Spinal cord (tissue), 10 donors: ENCODE data around the gene ADAM19. TPM values are rescaled to one million over a fixed set of nuclear protein-coding genes. Genes with fewer than 3 reads are reported as not detected.

Experiments used
- DNase-seq, 6 donors: peaks; one replicate each; pipeline versions ENCODE4 v3.0.0 to v3.0.0-alpha.2; 2013 to 2015; ENCODE audit warnings: low spot score in 6 of 6, low read depth in 4 of 6
- H3K27ac ChIP-seq: one replicate; pipeline ENCODE4 v1.5.1; 2013; ENCODE audit warnings: low read depth, low read length, control low read depth
- H3K27me3 ChIP-seq: one replicate; pipeline ENCODE4 v1.6.1; 2013; ENCODE audit warnings: low read length; ENCODE audit not compliant: control insufficient read depth, insufficient read depth
- H3K36me3 ChIP-seq: one replicate; pipeline ENCODE4 v1.6.1; 2013; ENCODE audit warnings: low read length; ENCODE audit not compliant: control insufficient read depth, insufficient read depth
- H3K4me1 ChIP-seq: one replicate; pipeline ENCODE4 v1.6.1; 2013; ENCODE audit warnings: low read length; ENCODE audit not compliant: control insufficient read depth, insufficient read depth
- H3K4me3 ChIP-seq: one replicate; pipeline ENCODE4 v1.5.1; 2013; ENCODE audit warnings: low read depth, low read length, control low read depth
- H3K9me3 ChIP-seq: one replicate; pipeline ENCODE4 v1.6.1; 2013; ENCODE audit warnings: low read length; ENCODE audit not compliant: control insufficient read depth, insufficient read depth
- WGBS: methylation state at CpG from one replicate; pipeline ENCODE4 v1.1.5; 2013; ENCODE audit warnings: missing lambda C conversion rate; ENCODE audit not compliant: insufficient coverage; 5-methylcytosine and 5-hydroxymethylcytosine counted together
- polyA plus RNA-seq, 2 donors: library from polyadenylated mRNA; unstranded; fragments of 120-200 nt; gene quantifications; one replicate each; pipeline ENCODE4 v1.2.1, GENCODE V29; 2013; ENCODE audit not compliant: insufficient read length in 2 of 2
- total RNA-seq, 2 donors: library from RNA; depleted of rRNA in 1 of 2; stranded (reverse); fragments of 120-200 nt in 1 of 2; fragments of >200 nt in 1 of 2; gene quantifications; one replicate each; pipeline versions ENCODE4 v1.2.3 to v1.2.4, GENCODE V29; 2013 to 2014
- donor health status: healthy.

Gene ADAM19
- total and polyA plus RNA-seq, 4 donors, result 11.7 to 16.2 (median 15.8) TPM

DNA sequence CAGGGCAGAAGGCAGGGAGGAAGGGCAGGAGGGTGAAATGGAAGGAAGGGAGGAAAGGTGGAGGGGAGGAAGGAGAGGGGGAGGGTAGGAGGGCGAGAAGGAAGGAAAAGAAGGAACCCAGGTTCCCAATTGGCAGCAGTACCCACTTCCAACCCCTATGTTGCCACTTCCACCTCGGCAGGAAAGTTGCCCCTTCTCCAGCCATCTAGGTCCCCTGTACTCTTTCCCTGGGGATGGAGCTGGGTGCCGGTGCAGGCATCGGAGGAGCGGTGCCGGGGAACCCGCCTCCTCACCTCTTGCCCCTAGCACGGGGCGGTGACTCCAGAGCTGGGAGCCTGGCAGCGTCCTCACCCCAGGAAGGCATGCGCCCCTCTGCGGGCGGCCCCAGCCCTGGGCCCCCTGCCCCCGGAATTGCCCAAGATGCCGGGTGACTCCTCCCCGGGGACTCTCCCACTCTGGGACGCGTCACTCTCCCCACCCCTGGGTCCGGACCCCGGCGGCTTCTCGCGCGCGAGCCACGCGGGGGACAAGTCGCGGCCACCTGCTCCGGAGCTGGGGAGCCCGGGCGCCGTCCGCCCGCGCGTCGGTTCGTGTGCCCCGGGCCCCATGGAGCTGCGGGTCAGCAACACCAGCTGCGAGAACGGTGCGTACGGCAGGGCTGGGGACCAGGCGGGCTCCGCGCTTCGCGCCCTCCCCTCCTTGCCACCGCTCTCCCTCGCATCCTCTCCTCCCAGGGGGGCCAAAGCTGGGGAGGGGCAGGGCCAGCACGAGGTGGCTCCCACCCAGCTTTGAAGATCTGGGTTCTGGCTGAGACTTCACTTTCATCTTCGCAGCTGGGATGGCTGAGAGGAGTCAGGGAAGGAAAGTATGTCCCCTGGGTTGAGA is 115.6 kb downstream of the ADAM19 start, which contains the start of gene NIPAL4:
NIPAL4 (plus strand) TSS at position 499 of the 885 bp plus-strand sequence; CDS start at position 607, 108 bp downstream.
- Histone ChIP-seq H3K27ac (no peak within 1 kb of the TSS), H3K9me3 (no peaks in the 10 kb centered on the region), H3K4me1 (peaks cover 14% of the 10 kb centered on the region), H3K27me3 (peaks cover 22% of the 10 kb centered on the region), H3K4me3 (peak within 1 kb of the TSS; percentile 26), H3K36me3 (no peaks in the 10 kb centered on the region)
- DNase-seq, result peak in 2 of 6 donors; percentile 12 to 18
- WGBS, result under 1% methylated on average over 52 of the region's 54 CpGs

DNA sequence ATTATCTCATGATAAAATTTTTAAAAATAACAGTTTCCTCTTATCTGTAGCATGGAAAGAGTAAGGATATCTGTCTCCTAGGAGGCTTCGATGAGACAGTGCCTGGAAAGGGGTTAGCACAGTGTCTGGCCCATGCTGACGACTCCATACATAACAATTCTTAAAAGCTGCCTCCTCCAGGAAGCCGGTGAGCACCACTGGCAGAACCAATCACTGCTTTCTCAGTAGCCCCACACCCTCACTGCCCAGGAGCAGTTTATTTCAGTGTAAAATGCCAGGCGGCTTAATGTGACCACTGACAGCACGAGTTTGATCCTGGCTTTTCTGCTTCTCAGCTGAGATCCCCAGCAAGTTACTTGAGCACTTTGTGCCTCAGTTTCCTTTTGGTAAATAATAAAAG is 116.7 kb downstream of the ADAM19 start:
- DNase-seq, result no peak
- Histone ChIP-seq H3K27me3 (peaks cover 22% of the 10 kb centered on the region), H3K9me3 (no peaks in the 10 kb centered on the region), H3K4me1 (peaks cover 14% of the 10 kb centered on the region), H3K36me3 (no peaks in the 10 kb centered on the region), H3K27ac (no peak overlapping the region), H3K4me3 (no peak overlapping the region)
- 77% methylated on average over 4 of the region's 5 CpGs for WGBS

DNA sequence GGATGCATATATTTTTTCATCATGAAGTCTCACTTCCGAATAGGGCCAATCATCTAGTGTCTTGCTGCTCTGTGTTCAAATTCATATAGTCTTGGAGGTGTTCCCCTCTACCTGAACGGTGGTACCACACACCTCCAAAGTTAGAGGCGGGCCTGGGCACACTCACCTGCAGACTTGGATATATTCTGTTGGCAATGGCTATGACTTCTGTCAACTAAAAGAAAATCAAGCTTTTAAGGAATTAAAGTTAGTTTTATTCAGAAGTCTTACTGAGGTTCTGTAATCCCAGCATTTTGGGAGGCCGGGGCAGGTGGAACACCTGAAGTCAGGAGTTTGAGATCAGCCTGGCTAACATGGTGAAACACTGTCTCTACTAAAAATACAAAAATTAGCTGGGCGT is 118.2 kb downstream of the ADAM19 start:
- H3K27ac ChIP-seq, result no peak overlapping the region
- WGBS, result no CpG with 5 or more reads among the region's 5 CpGs
- peaks cover 14% of the 10 kb centered on the region for H3K4me1 ChIP-seq
- H3K36me3 ChIP-seq, result no peaks in the 10 kb centered on the region
- H3K4me3 ChIP-seq, result no peak overlapping the region
- H3K9me3 ChIP-seq, result no peaks in the 10 kb centered on the region
- H3K27me3 ChIP-seq, result peaks cover 22% of the 10 kb centered on the region
- no peak for DNase-seq

DNA sequence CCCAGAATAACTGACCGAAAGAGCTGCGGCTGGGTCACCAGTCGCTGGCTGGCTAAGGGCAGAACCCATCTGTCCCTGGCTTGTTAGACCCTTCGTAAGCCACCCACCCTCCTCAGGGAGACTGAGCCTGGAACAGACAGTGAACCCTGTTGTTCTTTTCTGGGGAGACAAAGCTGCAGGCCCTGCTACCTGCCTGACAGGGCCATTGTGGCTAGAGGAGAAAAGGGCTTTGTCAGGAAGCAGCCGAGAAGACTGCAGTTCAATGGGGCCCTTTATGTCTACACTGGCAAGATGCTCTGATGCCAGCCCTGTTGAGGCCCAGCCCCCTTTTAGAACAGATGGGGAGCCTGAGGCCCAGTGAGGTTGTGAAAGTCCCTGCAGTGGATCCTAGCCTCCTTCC is 119.3 kb downstream of the ADAM19 start:
- H3K27me3 ChIP-seq, result peaks cover 15% of the 10 kb centered on the region
- no peak overlapping the region for H3K27ac ChIP-seq
- peaks cover 14% of the 10 kb centered on the region for H3K4me1 ChIP-seq
- no peak overlapping the region for H3K4me3 ChIP-seq
- 43% methylated on average over 1 of the region's 5 CpGs for WGBS
- peak in 2 of 6 donors; percentile 9 to 50 for DNase-seq
- no peaks in the 10 kb centered on the region for H3K9me3 ChIP-seq
- no peaks in the 10 kb centered on the region for H3K36me3 ChIP-seq

DNA sequence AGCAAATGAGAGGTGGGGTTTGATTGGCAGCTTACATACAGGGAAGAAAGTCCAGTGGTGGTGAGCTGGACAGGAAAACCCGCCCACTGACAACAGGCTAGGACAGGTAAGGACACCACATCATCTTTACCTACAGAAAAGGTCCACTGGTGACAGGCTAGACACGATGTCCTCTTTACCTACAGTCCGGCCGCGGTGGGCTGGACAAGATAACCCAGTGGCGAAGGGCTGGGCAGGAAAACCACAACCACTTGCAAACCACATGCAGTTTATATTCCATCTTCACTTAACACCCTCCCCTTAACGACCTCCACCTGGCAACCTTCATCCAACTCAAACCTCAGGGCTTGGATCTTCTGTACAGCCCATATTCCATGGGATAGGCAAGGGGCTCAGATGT is 120.5 kb downstream of the ADAM19 start:
- Histone ChIP-seq H3K36me3 (no peaks in the 10 kb centered on the region), H3K9me3 (no peaks in the 10 kb centered on the region), H3K27me3 (peaks cover 3% of the 10 kb centered on the region), H3K4me1 (peaks cover 10% of the 10 kb centered on the region), H3K27ac (no peak overlapping the region), H3K4me3 (no peak overlapping the region)
- 93% methylated on average over 7 of the region's 7 CpGs for WGBS
- no peak for DNase-seq

DNA sequence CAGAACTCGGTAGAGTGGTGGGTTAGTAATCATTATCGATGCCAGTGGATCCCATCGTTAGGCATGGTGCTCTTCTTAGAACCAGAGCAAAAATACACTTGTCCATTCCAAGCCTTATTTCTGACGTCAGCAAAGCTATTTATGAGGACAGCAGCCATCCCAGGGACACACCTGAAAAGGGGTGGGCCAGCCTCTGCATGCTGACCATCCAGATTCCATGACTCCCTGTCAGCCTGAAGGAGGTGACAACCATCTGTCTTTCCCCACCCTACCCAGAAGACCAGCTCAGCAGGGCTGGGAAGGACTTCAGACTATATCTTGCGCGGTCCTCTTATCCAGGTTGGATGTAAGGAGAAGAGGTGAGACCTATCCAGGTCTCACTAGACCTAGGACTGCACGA is 121.3 kb downstream of the ADAM19 start:
- WGBS, result 86% methylated on average over 7 of the region's 7 CpGs
- DNase-seq, result no peak
- no peaks in the 10 kb centered on the region for H3K36me3 ChIP-seq
- peaks cover 7% of the 10 kb centered on the region for H3K4me1 ChIP-seq
- no peak overlapping the region for H3K4me3 ChIP-seq
- H3K27me3 ChIP-seq, result no peaks in the 10 kb centered on the region
- H3K27ac ChIP-seq, result no peak overlapping the region
- H3K9me3 ChIP-seq, result no peaks in the 10 kb centered on the region

DNA sequence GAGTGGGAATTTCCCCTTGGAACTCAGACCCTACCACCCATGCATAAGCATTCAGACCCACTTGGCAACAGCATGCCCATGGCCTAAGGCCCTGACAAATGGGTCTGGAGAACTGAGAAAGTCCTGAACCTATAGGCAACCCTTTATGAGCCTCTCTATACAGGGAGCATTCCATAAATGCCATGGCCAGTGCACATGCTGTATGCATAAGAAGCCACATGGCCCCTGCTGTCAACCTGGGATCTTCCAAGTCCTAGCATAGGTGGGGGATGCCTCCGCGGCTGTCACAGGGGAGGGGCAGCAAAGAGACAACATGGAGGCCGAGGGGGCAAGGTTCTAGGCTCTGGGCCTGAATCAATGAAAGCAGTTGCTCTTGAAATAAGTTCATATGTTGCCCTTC is 123.8 kb downstream of the ADAM19 start:
- WGBS, result 92% methylated on average over 3 of the region's 3 CpGs
- no peak overlapping the region for H3K4me3 ChIP-seq
- no peaks in the 10 kb centered on the region for H3K27me3 ChIP-seq
- peaks cover 7% of the 10 kb centered on the region for H3K4me1 ChIP-seq
- H3K36me3 ChIP-seq, result no peaks in the 10 kb centered on the region
- H3K27ac ChIP-seq, result no peak overlapping the region
- no peaks in the 10 kb centered on the region for H3K9me3 ChIP-seq
- DNase-seq, result no peak

DNA sequence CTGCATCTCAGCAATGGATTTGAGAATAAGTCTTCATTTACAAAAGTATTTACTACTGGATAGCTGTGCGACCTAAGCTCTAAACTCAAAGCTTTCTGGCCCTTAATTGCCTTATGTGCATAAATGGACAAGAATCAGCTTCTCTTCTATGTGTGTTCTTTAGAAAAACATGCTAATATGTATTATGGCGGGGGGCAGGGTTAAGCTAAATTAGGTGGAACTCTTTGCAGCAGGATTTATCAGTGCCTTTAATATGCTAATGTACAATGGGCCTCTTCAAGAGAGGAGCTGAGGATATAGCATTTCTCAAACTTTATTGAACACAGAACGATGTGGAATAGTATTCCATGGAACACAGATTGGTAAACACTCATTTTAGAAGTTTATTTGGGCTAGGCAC is 125.6 kb downstream of the ADAM19 start:
- Histone ChIP-seq H3K4me3 (no peak overlapping the region), H3K27ac (no peak overlapping the region), H3K36me3 (no peaks in the 10 kb centered on the region), H3K27me3 (no peaks in the 10 kb centered on the region), H3K4me1 (peaks cover 3% of the 10 kb centered on the region), H3K9me3 (no peaks in the 10 kb centered on the region)
- 90% methylated on average over 1 of the region's 3 CpGs for WGBS
- DNase-seq, result no peak

DNA sequence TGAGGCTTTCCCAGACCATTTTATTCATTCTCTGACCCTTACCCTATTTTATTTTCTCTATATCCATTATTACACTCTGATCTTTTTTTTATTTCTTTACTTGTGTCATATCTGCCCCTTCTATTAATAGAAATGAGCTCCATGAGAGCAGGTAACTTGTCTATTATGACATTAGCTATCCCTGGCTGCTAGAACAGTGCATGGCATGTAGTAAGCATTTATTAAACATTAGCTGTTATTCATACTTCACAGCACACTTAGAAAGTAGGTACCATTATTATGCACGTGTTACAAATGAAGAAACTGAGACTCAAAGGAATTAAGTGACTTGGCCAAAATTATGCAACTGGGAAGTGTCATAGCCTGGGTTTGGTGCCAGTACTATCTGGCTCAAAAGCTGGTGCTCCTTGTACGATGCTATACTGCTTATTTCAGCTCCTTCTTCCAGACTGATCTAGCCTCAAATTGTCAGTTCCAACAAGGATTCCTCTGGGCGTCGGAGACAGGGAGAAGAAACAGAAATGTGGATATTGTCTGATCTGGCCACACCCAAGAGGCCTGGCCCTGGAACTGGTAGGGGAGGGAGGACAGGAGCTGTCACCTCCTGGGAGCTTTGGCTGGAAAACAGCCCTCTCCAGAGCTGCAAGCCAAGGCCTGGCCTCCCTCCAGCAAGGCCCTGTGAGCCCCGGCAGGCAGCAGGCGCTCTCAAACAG is 126.4 kb downstream of the ADAM19 start:
- DNase-seq, result peak in 2 of 6 donors; percentile 38 to 81
- no peak overlapping the region for H3K27ac ChIP-seq
- H3K27me3 ChIP-seq, result no peaks in the 10 kb centered on the region
- peaks cover 3% of the 10 kb centered on the region for H3K4me1 ChIP-seq
- no peaks in the 10 kb centered on the region for H3K36me3 ChIP-seq
- WGBS, result 30% methylated on average over 4 of the region's 6 CpGs
- H3K4me3 ChIP-seq, result no peak overlapping the region
- H3K9me3 ChIP-seq, result no peaks in the 10 kb centered on the region
